BJ (cell line): ENCODE data around the gene SNX19. TPM values are rescaled to one million over a fixed set of nuclear protein-coding genes. Genes with fewer than 3 reads are reported as not detected.

ENCODE experiments used
- CTCF ChIA-PET: fragments of 350-600 bp; formaldehyde crosslinking; extraction: SDS; loops from one replicate; lab custom pipeline; 2021; ENCODE audit warnings: antibody characterized with exemption, inconsistent platforms; lab: Yijun Ruan, JAX
- POLR2A ChIA-PET: fragments of 300-600 bp; sonication (Branson Sonifier 250); formaldehyde crosslinking; extraction: SDS; loops from one replicate; lab custom pipeline; 2021; ENCODE audit warnings: antibody characterized with exemption; lab: Charles Lee
- DNase-seq: peaks from one replicate; pipeline ENCODE4 v3.0.0-alpha.2; 2011; ENCODE audit warnings: low read depth
- H3K27me3 ChIP-seq: 2 replicates; pipeline ENCODE4 v1.6.0; 2011; ENCODE audit warnings: low read length; ENCODE audit not compliant: control insufficient read depth, insufficient read depth
- H3K36me3 ChIP-seq: 2 replicates; pipeline ENCODE4 v1.5.1; 2011; ENCODE audit warnings: low read length; ENCODE audit not compliant: control insufficient read depth, insufficient read depth
- H3K4me3 ChIP-seq: 2 replicates; pipeline ENCODE4 v1.5.1; 2011; ENCODE audit warnings: low read depth, mild to moderate bottlenecking, control low read depth, low read length
- polyA plus RNA-seq: library from polyadenylated mRNA; depleted of rRNA; stranded (reverse); fragments of >200 nt; gene quantifications from 2 replicates; pipeline ENCODE4 v1.2.3, GENCODE V29; 2011
- TF ChIP-seq, protein P1 (sequence below): IDR thresholded peaks from 2 replicates; pipeline ENCODE4 v1.5.1; 2011; ENCODE audit warnings: low read depth, mild to moderate bottlenecking, control low read depth, inconsistent platforms, low read length, moderate library complexity; ENCODE audit not compliant: insufficient read depth

The SNX19 gene
- polyA plus RNA-seq, 1 experiment = 99.9 TPM

DNA sequence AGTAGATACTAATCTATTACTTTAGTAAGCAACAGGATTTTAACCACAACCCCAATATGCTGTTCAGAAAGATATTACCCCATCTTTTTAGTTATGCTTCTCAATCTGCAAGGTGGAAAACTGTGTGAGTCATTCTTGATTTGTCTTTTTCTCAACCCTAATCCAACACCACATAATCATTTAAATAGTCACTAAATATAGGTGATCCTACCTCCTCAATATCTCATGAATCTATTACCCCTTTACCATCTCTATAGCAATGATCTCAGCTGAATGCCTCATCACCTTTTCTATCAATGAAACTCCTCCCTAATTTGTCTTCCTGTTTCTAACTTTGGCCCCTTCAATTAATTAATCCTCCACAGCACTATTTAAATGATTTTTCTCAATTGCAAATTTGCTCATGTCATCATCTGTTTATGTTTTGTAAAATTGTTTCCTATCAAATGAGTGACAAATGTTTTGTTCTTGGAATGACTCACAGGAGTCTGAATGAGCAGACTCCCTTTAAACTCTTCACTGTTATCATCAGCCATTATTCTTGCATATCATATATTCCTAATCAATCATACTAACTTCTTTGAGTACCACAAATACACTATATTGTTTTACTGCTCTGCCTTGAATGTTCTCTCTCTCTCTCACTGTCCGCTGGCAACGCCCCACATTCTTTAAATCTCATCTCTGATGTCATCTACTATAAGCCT, 26.1 kb downstream of the SNX19 start:
- no peak for DNase-seq
- POLR2A ChIA-PET = no interaction called here
- Histone ChIP-seq H3K27me3 (no peaks in the 10 kb centered on the region), H3K4me3 (no peak overlapping the region), H3K36me3 (peaks cover 4% of the 10 kb centered on the region; the same call in 1 of the 2 replicates)
- TF ChIP-seq, protein P1, sequence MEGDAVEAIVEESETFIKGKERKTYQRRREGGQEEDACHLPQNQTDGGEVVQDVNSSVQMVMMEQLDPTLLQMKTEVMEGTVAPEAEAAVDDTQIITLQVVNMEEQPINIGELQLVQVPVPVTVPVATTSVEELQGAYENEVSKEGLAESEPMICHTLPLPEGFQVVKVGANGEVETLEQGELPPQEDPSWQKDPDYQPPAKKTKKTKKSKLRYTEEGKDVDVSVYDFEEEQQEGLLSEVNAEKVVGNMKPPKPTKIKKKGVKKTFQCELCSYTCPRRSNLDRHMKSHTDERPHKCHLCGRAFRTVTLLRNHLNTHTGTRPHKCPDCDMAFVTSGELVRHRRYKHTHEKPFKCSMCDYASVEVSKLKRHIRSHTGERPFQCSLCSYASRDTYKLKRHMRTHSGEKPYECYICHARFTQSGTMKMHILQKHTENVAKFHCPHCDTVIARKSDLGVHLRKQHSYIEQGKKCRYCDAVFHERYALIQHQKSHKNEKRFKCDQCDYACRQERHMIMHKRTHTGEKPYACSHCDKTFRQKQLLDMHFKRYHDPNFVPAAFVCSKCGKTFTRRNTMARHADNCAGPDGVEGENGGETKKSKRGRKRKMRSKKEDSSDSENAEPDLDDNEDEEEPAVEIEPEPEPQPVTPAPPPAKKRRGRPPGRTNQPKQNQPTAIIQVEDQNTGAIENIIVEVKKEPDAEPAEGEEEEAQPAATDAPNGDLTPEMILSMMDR = no peak
- CTCF ChIA-PET = interaction anchor here (0.6 to 1.7 kb wide), 5 partner anchors 25 to 459 kb away, joined by 3 to 7 read pairs (median 3); no protein-coding TSS in a partner anchor

DNA sequence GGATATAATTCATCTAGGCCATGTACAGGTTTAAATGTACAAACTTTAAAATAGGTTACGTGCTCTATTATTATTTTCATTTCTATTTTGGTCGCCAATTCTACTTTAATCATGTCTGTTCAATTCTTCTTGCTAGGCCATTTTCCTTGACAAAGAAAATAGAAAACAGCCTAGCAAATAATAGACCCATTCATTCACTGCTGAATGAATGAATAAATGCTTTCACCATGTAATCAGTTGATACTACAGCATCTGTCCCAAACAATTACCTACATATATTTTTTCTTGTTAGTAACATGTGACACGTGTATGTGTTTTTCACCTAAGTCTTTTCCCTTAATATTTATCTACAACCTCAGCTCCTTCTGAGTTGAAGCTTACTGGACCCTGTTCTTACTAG, 27.5 kb downstream of the SNX19 start:
- H3K27me3 ChIP-seq = no peaks in the 10 kb centered on the region
- H3K4me3 ChIP-seq = no peak overlapping the region
- TF ChIP-seq, protein P1 = no peak
- ChIA-PET CTCF (interaction anchor here (0.9 to 1.5 kb wide), 2 partner anchors 27 to 457 kb away, joined by 5 to 6 read pairs; no protein-coding TSS in a partner anchor), POLR2A (no interaction called here)
- no peak for DNase-seq
- H3K36me3 ChIP-seq = peaks cover 4% of the 10 kb centered on the region

DNA sequence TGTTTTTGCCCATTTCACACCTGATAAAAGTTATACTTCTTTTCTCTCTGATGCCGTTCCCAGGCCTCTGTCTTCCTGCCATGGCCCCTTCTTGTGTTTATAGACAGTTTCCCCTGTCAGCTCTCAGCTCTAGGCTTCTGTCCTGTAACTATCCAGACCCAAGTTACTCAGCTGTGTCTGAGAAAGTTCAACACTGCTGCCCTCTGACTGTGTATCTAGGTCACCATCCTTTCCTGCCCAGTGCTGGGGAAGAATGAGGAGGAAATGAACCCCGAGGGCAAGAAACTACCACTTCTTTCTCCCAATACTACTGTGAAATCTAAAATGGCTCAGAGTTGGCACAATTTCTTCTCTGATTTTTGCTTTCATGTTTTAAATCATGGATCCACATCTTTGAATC, 29.6 kb downstream of the SNX19 start:
- Histone ChIP-seq H3K36me3 (peaks cover 8% of the 10 kb centered on the region; the same call in 1 of the 2 replicates), H3K27me3 (no peaks in the 10 kb centered on the region), H3K4me3 (no peak overlapping the region)
- CTCF ChIA-PET = interaction anchor here (2.1 kb wide), 1 partner anchor 24 kb away, joined by 7 read pairs; no protein-coding TSS in a partner anchor
- DNase-seq = no peak
- TF ChIP-seq, protein P1 = no peak
- POLR2A ChIA-PET = no interaction called here

DNA sequence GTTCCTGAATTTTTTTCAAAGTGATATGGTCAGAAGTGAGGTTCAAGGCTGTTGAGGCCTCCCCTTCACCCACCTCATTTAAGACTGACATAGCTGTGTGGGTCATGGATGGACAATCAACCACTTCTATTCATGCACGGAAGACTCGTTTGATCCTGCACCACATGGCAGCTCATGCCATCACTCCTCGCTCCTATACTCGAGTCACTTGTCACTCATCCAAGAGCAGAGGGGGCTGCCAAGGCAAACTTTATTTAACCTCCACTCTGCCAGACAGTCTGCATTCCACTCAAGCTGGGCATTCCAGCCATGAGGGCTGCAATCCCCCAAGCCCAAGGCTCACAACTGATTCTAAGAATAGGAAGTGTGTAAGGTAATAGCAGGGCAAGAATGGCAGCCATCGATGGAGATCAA, 34.1 kb downstream of the SNX19 start:
- Histone ChIP-seq H3K27me3 (no peaks in the 10 kb centered on the region), H3K36me3 (peaks cover 20% of the 10 kb centered on the region), H3K4me3 (no peak overlapping the region)
- TF ChIP-seq, protein P1 = no peak
- POLR2A ChIA-PET = no interaction called here
- CTCF ChIA-PET = interaction anchor here (0.7 to 11.1 kb wide), 6 partner anchors 11 to 669 kb away, joined by 3 to 60 read pairs (median 4); no protein-coding TSS in a partner anchor
- DNase-seq = no peak

DNA sequence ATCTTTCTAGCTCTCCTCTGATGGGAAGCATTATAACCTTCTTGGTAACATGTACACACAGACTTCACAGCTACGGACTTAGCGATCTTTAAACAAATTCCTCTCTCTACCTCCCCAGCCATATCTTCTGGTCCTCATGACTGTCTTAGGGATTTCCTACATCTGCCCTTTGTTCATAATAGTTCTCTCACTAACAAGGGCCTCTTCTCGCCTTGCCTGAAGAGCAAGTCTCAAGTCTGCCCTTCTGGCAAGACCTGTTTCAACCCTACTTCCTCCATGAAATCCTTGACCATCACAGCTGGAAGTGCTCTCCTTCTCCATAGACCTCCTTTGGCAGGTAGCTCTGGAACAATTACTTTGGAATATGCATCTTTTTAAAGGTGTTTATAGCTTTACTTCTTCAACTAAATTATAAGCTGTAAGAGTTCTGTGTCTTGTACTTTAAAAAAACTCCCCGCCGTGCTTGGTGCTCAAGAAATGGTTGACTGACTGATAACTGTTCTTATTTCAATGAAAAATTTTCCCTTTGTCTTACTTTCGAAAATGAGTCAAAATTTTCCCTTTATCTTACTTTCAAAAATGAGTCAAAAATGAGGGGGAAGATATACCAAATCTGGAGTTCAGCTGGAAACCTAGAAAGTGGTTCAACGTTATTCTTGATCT, 34.7 kb downstream of the SNX19 start:
- ChIA-PET POLR2A (no interaction called here), CTCF (interaction anchor here (0.7 to 11.1 kb wide), 5 partner anchors 12 to 669 kb away, joined by 3 to 60 read pairs (median 5); no protein-coding TSS in a partner anchor)
- no peaks in the 10 kb centered on the region for H3K27me3 ChIP-seq
- peaks cover 22% of the 10 kb centered on the region for H3K36me3 ChIP-seq
- no peak for DNase-seq
- H3K4me3 ChIP-seq = no peak overlapping the region
- TF ChIP-seq, protein P1 = no peak
